Renal cortex interstitium (tissue), 15 donors: ENCODE measurements around the gene G0S2. TPM values are rescaled to one million over a fixed set of nuclear protein-coding genes. Genes with fewer than 3 reads are reported as not detected.

Experiments used
- DNase-seq, 11 donors: peaks; one replicate each; pipeline ENCODE4 v3.0.0-alpha.2; 2013; ENCODE audit warnings: low read depth in 9 of 11, low spot score in 4 of 11; ENCODE audit errors: extremely low read depth in 1 of 11
- long read RNA-seq, 16 experiments: transcript quantifications; one replicate each; lab custom pipeline, GENCODE V29; 2026
- polyA plus RNA-seq, 3 donors: library from polyadenylated mRNA; unstranded; fragments of 120-200 nt; gene quantifications; one replicate each; pipeline ENCODE4 v1.2.1, GENCODE V29; 2013; ENCODE audit not compliant: insufficient read length in 3 of 3

G0S2 gene
- polyA plus RNA-seq: 10 to 100 TPM in 2 of 3 donors, 1 to 10 TPM in 1; 9.5 to 12.6 (median 11.1) TPM
- long read RNA-seq, donor 1, transcript G0S2-201 (2 exons, 866 nt): major isoform, 18 of 29 reads
- long read RNA-seq, donor 1, partial matches to known transcripts: 11 of 29 reads
- long read RNA-seq, donor 1, other reads (novel, unspliced or antisense): 0 of 29 reads
- long read RNA-seq, donor 2, transcript G0S2-201 (2 exons, 866 nt): major isoform, 11 of 24 reads
- long read RNA-seq, donor 2, partial matches to known transcripts: 13 of 24 reads
- long read RNA-seq, donor 2, other reads (novel, unspliced or antisense): 0 of 24 reads
- long read RNA-seq, donor 3, transcript G0S2-201 (2 exons, 866 nt): major isoform, 43 of 43 reads
- long read RNA-seq, donor 3, partial matches to known transcripts: 0 of 43 reads
- long read RNA-seq, donor 3, other reads (novel, unspliced or antisense): 0 of 43 reads
- long read RNA-seq, donor 4, transcript G0S2-201 (2 exons, 866 nt): major isoform, 20 of 35 reads
- long read RNA-seq, donor 4, partial matches to known transcripts: 15 of 35 reads
- long read RNA-seq, donor 4, other reads (novel, unspliced or antisense): 0 of 35 reads
- long read RNA-seq, donor 5: 0 reads
- long read RNA-seq, donor 6, transcript G0S2-201 (2 exons, 866 nt): major isoform, 18 of 18 reads
- long read RNA-seq, donor 6, partial matches to known transcripts: 0 of 18 reads
- long read RNA-seq, donor 6, other reads (novel, unspliced or antisense): 0 of 18 reads
- long read RNA-seq, donor 7, transcript G0S2-201 (2 exons, 866 nt): major isoform, 23 of 23 reads
- long read RNA-seq, donor 7, partial matches to known transcripts: 0 of 23 reads
- long read RNA-seq, donor 7, other reads (novel, unspliced or antisense): 0 of 23 reads
- long read RNA-seq, donor 8, transcript G0S2-201 (2 exons, 866 nt): major isoform, 26 of 26 reads
- long read RNA-seq, donor 8, partial matches to known transcripts: 0 of 26 reads
- long read RNA-seq, donor 8, other reads (novel, unspliced or antisense): 0 of 26 reads
- long read RNA-seq, donor 9, transcript G0S2-201 (2 exons, 866 nt): major isoform, 12 of 12 reads
- long read RNA-seq, donor 9, partial matches to known transcripts: 0 of 12 reads
- long read RNA-seq, donor 9, other reads (novel, unspliced or antisense): 0 of 12 reads
- long read RNA-seq, donor 10, transcript G0S2-201 (2 exons, 866 nt): major isoform, 28 of 28 reads
- long read RNA-seq, donor 10, partial matches to known transcripts: 0 of 28 reads
- long read RNA-seq, donor 10, other reads (novel, unspliced or antisense): 0 of 28 reads
- long read RNA-seq, donor 11, transcript G0S2-201 (2 exons, 866 nt): major isoform, 13 of 13 reads
- long read RNA-seq, donor 11, partial matches to known transcripts: 0 of 13 reads
- long read RNA-seq, donor 11, other reads (novel, unspliced or antisense): 0 of 13 reads
- long read RNA-seq, donor 12, transcript G0S2-201 (2 exons, 866 nt): major isoform, 10 of 10 reads
- long read RNA-seq, donor 12, partial matches to known transcripts: 0 of 10 reads
- long read RNA-seq, donor 12, other reads (novel, unspliced or antisense): 0 of 10 reads
- long read RNA-seq, donor 13, transcript G0S2-201 (2 exons, 866 nt): major isoform, 31 of 31 reads
- long read RNA-seq, donor 13, partial matches to known transcripts: 0 of 31 reads
- long read RNA-seq, donor 13, other reads (novel, unspliced or antisense): 0 of 31 reads
- long read RNA-seq, donor 14, transcript G0S2-201 (2 exons, 866 nt): major isoform, 19 of 19 reads
- long read RNA-seq, donor 14, partial matches to known transcripts: 0 of 19 reads
- long read RNA-seq, donor 14, other reads (novel, unspliced or antisense): 0 of 19 reads
- long read RNA-seq, donor 15, partial matches to known transcripts: 7 of 9 reads
- long read RNA-seq, donor 15, other reads (novel, unspliced or antisense): 0 of 9 reads
- long read RNA-seq, donor 16, transcript G0S2-201 (2 exons, 866 nt): major isoform, 34 of 34 reads
- long read RNA-seq, donor 16, partial matches to known transcripts: 0 of 34 reads
- long read RNA-seq, donor 16, other reads (novel, unspliced or antisense): 0 of 34 reads

GRCh38 chr1:209674957-209675564 is at the start of gene G0S2:
G0S2 (plus strand) TSS chr1:209675412; CDS start chr1:209675685, 273 bp downstream.
- DNase-seq: peak in 7 of 11 donors; percentile 31 to 56 (median 38)

GRCh38 chr1:209625791-209626285 is 49.4 kb upstream of the G0S2 start:
- DNase-seq: no peak

- no peak for DNase-seq
These were observed 48.7 kb upstream of the G0S2 start for GRCh38 chr1:209626346-209627026.

- DNase-seq: no peak
These were observed 48.0 kb upstream of the G0S2 start for GRCh38 chr1:209627027-209627731.

- DNase-seq: peak in 9 of 11 donors; percentile 46 to 80 (median 68)
These were observed 47.4 kb upstream of the G0S2 start for GRCh38 chr1:209627732-209628196.

GRCh38 chr1:209628618-209629299 is 46.5 kb upstream of the G0S2 start:
- DNase-seq: no peak

GRCh38 chr1:209629621-209630382 is 45.4 kb upstream of the G0S2 start:
- DNase-seq: no peak

GRCh38 chr1:209630383-209631225 is 44.6 kb upstream of the G0S2 start:
- no peak for DNase-seq

GRCh38 chr1:209633335-209633997 is 41.7 kb upstream of the G0S2 start:
- no peak for DNase-seq

- no peak for DNase-seq
These were observed 41.0 kb upstream of the G0S2 start for GRCh38 chr1:209634005-209634737.

GRCh38 chr1:209635850-209636249 is 39.4 kb upstream of the G0S2 start:
- no peak for DNase-seq

GRCh38 chr1:209641832-209642172 is 33.4 kb upstream of the G0S2 start:
- DNase-seq: peak; percentile 50 to 86 (median 76)
